GM13976 (cell line): ENCODE results near the gene CCDC85A.

Source experiments
- DNase-seq: peaks from one replicate; pipeline ENCODE4 v3.0.0; 2012; ENCODE audit warnings: low spot score
- in situ Hi-C: fragments of 300-500 bp; cut with MboI; formaldehyde crosslinking; loops from one replicate; pipeline ENCODE4 v1.12.0; 2022; ENCODE audit warnings: low sequenced_read_pairs, mixed read lengths, inconsistent platforms; ENCODE audit not compliant: unreplicated experiment
- TF ChIP-seq, protein P1 (sequence below): IDR thresholded peaks from 2 replicates; pipeline ENCODE4 v1.5.1; 2012; ENCODE audit warnings: borderline replicate concordance, mild to moderate bottlenecking; ENCODE audit not compliant: insufficient read depth; ENCODE audit errors: extremely low read depth, missing control alignments, control extremely low read depth

Gene CCDC85A

DNA sequence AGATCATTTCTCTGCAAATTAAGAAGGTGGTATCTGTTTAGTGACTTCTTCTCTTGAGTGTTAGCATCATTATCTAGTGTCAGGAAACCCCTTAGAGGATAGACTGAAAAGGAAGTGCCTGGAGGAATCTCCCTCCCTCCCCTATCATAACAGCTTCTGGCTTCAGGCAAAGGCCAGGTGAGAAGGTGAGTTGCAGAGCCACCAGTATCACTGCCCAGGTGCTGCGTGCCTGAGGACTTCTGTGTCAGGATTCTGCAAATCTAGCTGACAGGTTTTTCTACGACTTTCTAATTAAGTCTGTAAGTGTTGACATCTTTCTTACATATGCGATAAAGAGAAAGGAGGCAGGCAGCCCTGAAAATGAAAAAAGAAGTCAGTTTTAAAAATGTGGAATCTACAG, 111.9 kb downstream of the CCDC85A start:
- in situ Hi-C loops = no loop called here
- no peak for DNase-seq
- TF ChIP-seq, protein P1, sequence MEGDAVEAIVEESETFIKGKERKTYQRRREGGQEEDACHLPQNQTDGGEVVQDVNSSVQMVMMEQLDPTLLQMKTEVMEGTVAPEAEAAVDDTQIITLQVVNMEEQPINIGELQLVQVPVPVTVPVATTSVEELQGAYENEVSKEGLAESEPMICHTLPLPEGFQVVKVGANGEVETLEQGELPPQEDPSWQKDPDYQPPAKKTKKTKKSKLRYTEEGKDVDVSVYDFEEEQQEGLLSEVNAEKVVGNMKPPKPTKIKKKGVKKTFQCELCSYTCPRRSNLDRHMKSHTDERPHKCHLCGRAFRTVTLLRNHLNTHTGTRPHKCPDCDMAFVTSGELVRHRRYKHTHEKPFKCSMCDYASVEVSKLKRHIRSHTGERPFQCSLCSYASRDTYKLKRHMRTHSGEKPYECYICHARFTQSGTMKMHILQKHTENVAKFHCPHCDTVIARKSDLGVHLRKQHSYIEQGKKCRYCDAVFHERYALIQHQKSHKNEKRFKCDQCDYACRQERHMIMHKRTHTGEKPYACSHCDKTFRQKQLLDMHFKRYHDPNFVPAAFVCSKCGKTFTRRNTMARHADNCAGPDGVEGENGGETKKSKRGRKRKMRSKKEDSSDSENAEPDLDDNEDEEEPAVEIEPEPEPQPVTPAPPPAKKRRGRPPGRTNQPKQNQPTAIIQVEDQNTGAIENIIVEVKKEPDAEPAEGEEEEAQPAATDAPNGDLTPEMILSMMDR = no peak

DNA sequence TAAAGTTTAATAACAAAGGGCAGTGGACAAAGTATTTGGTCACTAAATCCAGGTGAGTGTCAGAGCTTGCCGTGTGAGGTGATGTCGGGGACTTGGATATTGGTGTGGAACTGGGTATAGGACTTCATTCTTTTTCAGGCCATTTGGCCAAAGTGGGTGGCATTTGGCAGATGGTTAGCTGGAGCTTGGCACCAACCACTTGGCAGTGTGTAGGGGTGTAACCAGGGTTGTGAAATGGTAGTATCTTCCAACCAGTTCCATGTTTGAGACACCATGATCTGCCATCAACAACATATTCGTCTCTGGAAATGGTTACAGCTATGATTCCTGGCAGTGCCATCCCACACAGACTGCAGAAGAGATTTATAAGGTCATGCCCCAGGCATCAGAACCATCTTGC, 113.9 kb downstream of the CCDC85A start:
- in situ Hi-C loops = no loop called here
- DNase-seq = no peak
- TF ChIP-seq, protein P1 = no peak

DNA sequence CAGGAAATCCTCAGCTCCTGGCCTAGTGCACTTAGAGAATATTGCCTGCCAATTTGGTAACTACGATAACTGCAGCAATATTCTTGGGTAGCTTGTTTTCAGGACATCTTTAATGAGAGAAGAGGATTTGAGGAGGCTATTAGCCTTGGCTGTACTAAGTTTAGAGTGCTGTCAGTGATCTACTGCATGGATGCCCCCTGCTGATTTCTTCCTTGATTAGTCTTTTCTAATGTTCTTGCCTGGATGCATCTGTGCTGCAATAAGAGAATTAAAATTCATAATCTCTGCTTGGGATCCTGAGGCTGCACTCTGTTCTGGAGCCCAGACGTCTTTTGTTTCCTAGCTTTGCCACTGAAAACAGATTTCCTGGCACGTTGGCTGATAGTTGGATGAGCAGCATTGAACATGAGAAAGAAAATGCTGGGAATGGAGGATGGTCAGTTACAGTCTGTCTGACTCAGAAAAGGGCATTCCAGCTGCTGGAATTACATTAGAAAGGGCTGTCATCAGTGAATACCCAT, 115.4 kb downstream of the CCDC85A start:
- in situ Hi-C loops = no loop called here
- DNase-seq = no peak
- TF ChIP-seq, protein P1 = no peak

DNA sequence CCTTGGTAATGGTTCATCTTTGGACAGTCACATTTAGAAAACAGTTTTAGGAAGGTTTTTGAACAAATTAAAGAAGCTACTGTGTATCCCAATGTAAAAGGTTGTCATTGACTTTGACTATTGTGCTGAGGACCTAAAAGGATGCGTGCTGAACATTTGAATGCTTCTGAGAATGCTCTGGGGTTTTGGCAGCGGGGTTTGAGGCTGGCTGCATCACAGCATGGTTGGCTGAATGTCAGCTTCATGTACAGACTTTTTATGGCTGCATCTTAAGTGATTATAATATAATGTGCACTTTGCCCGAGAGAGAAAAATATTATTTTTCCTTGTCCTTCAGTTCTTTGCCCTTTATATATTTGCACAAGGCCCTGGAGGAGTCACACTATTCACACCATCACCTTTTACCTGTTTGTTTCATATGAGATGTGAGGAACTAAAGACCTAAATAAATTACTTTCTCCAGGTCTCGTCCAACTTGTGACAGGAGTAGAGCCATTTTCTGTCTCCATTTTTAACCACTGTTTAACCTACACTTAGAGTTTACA, 125.9 kb downstream of the CCDC85A start:
- no peak for DNase-seq
- in situ Hi-C loops = no loop called here
- TF ChIP-seq, protein P1 = no peak

DNA sequence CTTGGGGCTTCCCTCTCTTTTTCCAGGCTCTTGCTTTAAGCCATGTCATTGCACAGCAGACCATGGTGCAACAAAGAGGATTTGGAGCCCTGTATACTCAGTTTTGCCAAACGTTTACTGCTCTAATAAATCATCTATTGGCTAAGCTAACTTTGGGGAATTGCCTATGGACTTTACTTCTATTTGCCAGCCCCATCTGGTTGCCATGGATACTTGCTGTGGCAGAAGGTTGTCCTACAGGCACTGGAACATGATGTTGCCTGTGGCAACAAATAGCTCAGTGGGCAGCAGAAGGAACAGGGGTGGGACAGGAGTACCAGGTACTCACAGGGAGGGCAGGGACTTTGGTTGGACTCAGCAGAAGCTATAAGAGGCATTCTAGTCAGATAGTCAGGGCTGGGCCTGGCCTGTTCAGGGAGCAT, 129.7 kb downstream of the CCDC85A start:
- in situ Hi-C loops = no loop called here
- TF ChIP-seq, protein P1 = no peak
- DNase-seq = no peak

DNA sequence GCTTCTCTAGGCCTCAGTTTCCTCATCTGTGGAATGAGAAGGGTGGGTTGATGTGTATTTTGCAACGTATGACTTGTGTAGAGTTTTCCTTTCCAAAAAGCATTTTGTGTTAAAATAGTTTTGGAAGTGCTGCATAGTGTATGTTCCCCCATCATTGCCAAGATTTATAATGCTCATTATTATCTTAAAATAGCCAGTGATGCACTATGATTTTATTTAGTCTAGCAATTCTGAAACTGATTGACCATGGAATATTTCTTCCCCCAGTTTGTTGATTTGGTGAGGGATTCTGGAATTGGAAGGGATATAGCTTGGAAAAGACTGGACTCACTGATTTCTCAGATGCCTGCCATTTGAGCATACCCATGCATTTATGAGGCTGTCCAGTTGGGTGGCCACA, 130.6 kb downstream of the CCDC85A start:
- TF ChIP-seq, protein P1 = no peak
- in situ Hi-C loops = no loop called here
- no peak for DNase-seq
